CD4-positive, alpha-beta T cell treated with Interleukin-15 for 1 hour (primary cell): ENCODE results near the gene CHST14.
A peak's percentile ranks its signal among the peaks of the same experiment; 100 is the strongest.

Experiments
- DNase-seq: peaks from one replicate; pipeline ENCODE4 v3.0.0-alpha.2; 2020

The CHST14 gene

GRCh38 chr15:40498418-40498817 is 27.6 kb downstream of the CHST14 start:
- DNase-seq: no peak

GRCh38 chr15:40498891-40499290 is 28.1 kb downstream of the CHST14 start:
- DNase-seq: no peak

- DNase-seq: no peak
Observed at GRCh38 chr15:40499931-40500330, 29.1 kb downstream of the CHST14 start.

- no peak for DNase-seq
Observed at GRCh38 chr15:40500568-40501330, 30.0 kb downstream of the CHST14 start.

- no peak for DNase-seq
Observed at GRCh38 chr15:40501487-40501886, 30.7 kb downstream of the CHST14 start.

- peak; percentile 56 for DNase-seq
Observed at GRCh38 chr15:40506964-40507571, 36.3 kb downstream of the CHST14 start.

- DNase-seq: no peak
Observed at GRCh38 chr15:40508216-40508615, 37.4 kb downstream of the CHST14 start.

- DNase-seq: no peak
Observed at GRCh38 chr15:40510201-40510600, 39.4 kb downstream of the CHST14 start.

GRCh38 chr15:40511093-40511471 is 40.3 kb downstream of the CHST14 start:
- peak; percentile 43 for DNase-seq

GRCh38 chr15:40511472-40512133 is 40.8 kb downstream of the CHST14 start:
- DNase-seq: no peak

GRCh38 chr15:40512440-40512839 is 41.7 kb downstream of the CHST14 start:
- DNase-seq: no peak

GRCh38 chr15:40513609-40514008 is 42.8 kb downstream of the CHST14 start:
- no peak for DNase-seq

GRCh38 chr15:40516322-40516721 is 45.5 kb downstream of the CHST14 start:
- DNase-seq: no peak
